Retinal pigment epithelial cell (primary cell): ENCODE data around the gene RBP2.

Experiments
- DNase-seq: peaks from one replicate; pipeline ENCODE4 v3.0.0-alpha.2; 2010; ENCODE audit warnings: low read depth
- H3K4me3 ChIP-seq: 2 replicates; pipeline ENCODE4 v1.5.1; 2011; ENCODE audit warnings: mild to moderate bottlenecking, low read length, control low read depth, moderate library complexity
- CTCF ChIP-seq: conservative IDR thresholded peaks from 2 replicates; pipeline ENCODE4 v1.5.1; 2011; ENCODE audit warnings: low read depth, low read length, control low read depth, inconsistent platforms

Gene RBP2

GRCh38 chr3:139448104-139448503 is 28.2 kb downstream of the RBP2 start:
- no peak for DNase-seq
- TF ChIP-seq CTCF, result no peak
- H3K4me3 ChIP-seq, result no peak overlapping the region

DNA sequence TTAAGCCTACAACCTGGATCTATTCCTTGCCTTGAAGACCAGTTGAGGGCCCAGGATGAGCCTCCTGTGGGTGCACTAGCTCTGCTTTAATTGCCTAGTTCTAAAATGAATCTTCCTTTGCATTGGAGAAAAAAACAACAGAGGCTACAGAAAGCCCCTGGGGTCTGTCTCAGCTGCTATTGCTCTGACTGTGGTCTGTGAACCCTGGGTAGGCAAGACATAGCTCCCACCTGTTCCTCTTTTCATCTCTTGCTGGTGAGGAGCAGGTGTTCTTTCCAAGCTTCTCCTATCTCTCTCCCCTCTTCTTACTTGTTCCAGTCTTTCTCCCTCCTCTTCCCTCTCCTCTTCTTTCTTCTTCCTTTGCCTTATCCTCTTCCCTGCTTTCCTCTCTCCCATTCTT is 28.8 kb downstream of the RBP2 start:
- H3K4me3 ChIP-seq, result no peak overlapping the region
- DNase-seq, result no peak
- no peak for TF ChIP-seq CTCF

GRCh38 chr3:139444446-139444845 is 31.9 kb downstream of the RBP2 start:
- DNase-seq, result no peak
- H3K4me3 ChIP-seq, result no peak overlapping the region
- TF ChIP-seq CTCF, result no peak

DNA sequence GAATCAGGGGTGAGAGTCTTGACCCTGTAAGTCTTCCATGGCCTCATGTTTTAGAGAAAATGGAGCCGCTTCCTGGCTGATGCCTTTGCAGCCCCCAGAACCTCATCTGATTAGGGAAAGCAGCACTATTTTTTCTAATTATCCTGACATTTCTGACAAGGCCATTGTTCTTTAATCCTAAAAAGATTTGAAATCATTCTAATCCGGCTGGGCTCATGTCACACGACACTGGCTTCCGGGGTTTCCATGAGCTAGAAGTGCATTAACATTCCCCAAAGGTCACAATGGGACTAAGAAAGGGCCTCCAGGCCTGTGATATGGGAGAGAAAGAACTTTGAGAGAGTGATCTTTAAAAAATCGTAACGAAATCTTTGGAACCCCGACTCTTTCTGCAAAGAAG is 33.1 kb downstream of the RBP2 start:
- no peak overlapping the region for H3K4me3 ChIP-seq
- no peak for TF ChIP-seq CTCF
- DNase-seq, result peak; percentile 73

DNA sequence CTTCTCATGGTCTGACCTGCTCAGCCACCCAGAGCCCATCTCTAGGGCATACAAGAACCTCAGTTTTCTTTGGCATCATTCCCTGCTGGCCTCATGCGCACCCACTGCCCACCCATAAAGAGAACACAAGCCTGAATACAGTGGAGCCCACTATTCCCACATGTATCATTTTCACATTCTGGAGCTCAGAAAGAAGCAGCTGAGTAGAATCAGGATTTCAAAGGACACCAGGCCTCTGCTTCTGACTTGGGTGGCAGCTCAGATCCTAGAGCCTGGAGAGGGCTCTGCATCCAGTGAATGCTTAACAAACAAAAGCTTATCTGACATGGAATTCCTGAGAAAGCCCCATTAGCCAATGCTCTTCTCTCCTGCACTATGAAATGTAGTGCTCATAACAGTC is 34.7 kb downstream of the RBP2 start:
- TF ChIP-seq CTCF, result no peak
- H3K4me3 ChIP-seq, result no peak overlapping the region
- DNase-seq, result no peak

DNA sequence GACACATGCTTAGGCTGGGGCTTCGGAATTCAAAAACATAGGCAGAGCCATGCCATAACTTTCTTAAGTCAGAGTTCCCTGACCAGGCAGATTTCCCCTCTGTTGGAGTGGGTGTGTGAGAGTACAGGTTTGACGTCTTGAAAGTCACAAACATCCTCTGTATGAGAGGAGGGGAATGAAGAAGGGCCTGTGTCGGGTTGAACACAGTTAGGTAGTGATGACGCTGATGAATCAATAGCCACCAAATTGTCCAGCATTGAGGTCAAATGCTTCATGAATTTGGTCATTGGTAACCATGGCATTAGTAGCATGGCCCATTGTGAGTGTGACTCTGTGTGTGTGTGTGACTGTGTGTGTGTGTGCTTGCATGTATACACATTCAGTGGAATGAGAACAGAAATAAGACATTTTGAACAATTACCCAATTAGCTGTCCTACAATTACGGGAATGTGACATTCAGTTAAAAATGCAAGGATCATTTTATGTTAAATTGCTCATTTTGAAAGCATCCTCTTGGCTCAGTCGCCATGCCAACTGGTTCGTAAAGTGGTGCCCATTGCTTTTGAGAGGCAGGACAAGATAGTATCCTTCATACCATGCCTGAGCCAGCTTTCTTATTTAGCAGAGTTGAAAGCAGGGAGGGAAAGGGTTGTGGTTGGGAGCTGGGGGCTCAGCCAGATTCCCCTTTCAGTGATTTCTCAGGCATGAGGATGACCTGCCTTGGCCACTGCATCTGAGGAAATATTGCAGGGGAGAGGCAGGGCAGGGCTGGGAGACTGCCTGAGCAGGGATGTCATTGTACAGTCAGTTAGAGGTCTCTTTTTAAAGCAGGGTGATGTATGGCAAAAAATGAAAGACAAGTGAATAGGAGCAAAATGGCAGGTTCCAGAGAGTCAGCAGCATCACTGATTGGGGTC is 35.4 kb downstream of the RBP2 start:
- DNase-seq, result no peak
- H3K4me3 ChIP-seq, result no peak overlapping the region
- no peak for TF ChIP-seq CTCF

- no peak for DNase-seq
- no peak overlapping the region for H3K4me3 ChIP-seq
- TF ChIP-seq CTCF, result no peak
Observed at GRCh38 chr3:139439278-139439677, 37.0 kb downstream of the RBP2 start.
